H1 (cell line): Measurements from ENCODE around the gene GOLGA3. TPM values are rescaled to one million over a fixed set of nuclear protein-coding genes. Genes with fewer than 3 reads are reported as not detected.

Experiments
- CTCF ChIA-PET: fragments of 300-600 bp; sonication (Branson Sonifier 250); formaldehyde crosslinking; loops from one replicate; lab custom pipeline; 2021; ENCODE audit not compliant: partially characterized antibody; lab: Charles Lee
- POLR2A ChIA-PET: fragments of 300-600 bp; sonication (Branson Sonifier 250); formaldehyde crosslinking; loops from one replicate; lab custom pipeline; 2021; ENCODE audit warnings: inconsistent platforms; ENCODE audit not compliant: partially characterized antibody; lab: Charles Lee
- DNase-seq, 2 experiments: peaks; one replicate each; pipeline versions ENCODE4 v3.0.0 to v3.0.0-alpha.2; 2010 to 2022; ENCODE audit warnings: low spot score in 2 of 2, low read depth in 1 of 2, mixed read lengths in 1 of 2
- FAIRE-seq: peaks from 2 replicates; lab custom pipeline; 2011; peaks lifted over from hg19 to GRCh38; lab: Jason Lieb, UNC
- H2AFZ ChIP-seq: 2 replicates; pipeline ENCODE4 v1.8.1; 2012; ENCODE audit warnings: low read length, inconsistent platforms
- H2AK5ac ChIP-seq: 2 replicates; pipeline ENCODE4 v1.6.1; 2013; ENCODE audit warnings: low read depth, low read length
- H2BK120ac ChIP-seq: replicated peaks from 2 replicates; pipeline ENCODE3; 2013; ENCODE audit warnings: low read depth, low read length, inconsistent platforms
- H2BK12ac ChIP-seq: 2 replicates; pipeline ENCODE4 v1.6.1; 2013; ENCODE audit warnings: low read depth, low read length
- H2BK15ac ChIP-seq: 2 replicates; pipeline ENCODE4 v1.6.1; 2013; ENCODE audit warnings: low read length
- H2BK20ac ChIP-seq: 2 replicates; pipeline ENCODE4 v1.6.1; 2013; ENCODE audit warnings: low read length
- H2BK5ac ChIP-seq: 2 replicates; pipeline ENCODE4 v1.6.1; 2013; ENCODE audit warnings: low read depth, low read length
- H3K14ac ChIP-seq: 2 replicates; pipeline ENCODE4 v1.6.1; 2013; ENCODE audit warnings: inconsistent platforms; ENCODE audit not compliant: insufficient read length
- H3K18ac ChIP-seq: 2 replicates; pipeline ENCODE4 v1.6.1; 2013; ENCODE audit warnings: low read length; ENCODE audit errors: extremely low read depth
- H3K23ac ChIP-seq: 2 replicates; pipeline ENCODE4 v1.6.1; 2013; ENCODE audit warnings: inconsistent platforms; ENCODE audit not compliant: insufficient read length
- H3K23me2 ChIP-seq: 2 replicates; pipeline ENCODE4 v1.6.1; 2013; ENCODE audit warnings: low read depth, low read length
- H3K27ac ChIP-seq: 2 replicates; pipeline ENCODE4 v1.6.1; 2011; ENCODE audit warnings: low read depth, low read length, inconsistent platforms
- H3K27me3 ChIP-seq, 4 experiments: replicated peaks in 1 of 4; 1 replicate in 1 of 4; 2 replicates in 3 of 4; pipeline versions ENCODE4 v1.6.1 to v1.8.1; 2011 to 2013; ENCODE audit warnings: low read length in 3 of 4, mild to moderate bottlenecking in 3 of 4, inconsistent platforms in 2 of 4, mixed read lengths in 2 of 4, moderate library complexity in 1 of 4; ENCODE audit not compliant: control insufficient read depth in 3 of 4, insufficient read depth in 3 of 4; ENCODE audit errors: extremely low read depth in 1 of 4
- H3K36me3 ChIP-seq, 4 experiments: 2 replicates each; pipeline versions ENCODE4 v1.6.1 to v1.8.1; 2011 to 2013; ENCODE audit warnings: mild to moderate bottlenecking in 4 of 4, low read length in 3 of 4, moderate library complexity in 2 of 4, control low read depth in 1 of 4, inconsistent platforms in 1 of 4; ENCODE audit not compliant: insufficient read depth in 4 of 4, control insufficient read depth in 2 of 4
- H3K4ac ChIP-seq: replicated peaks from 2 replicates; pipeline ENCODE3; 2013; ENCODE audit warnings: low read length, low read depth, mixed read lengths, inconsistent platforms; ENCODE audit not compliant: insufficient read length
- H3K4me1 ChIP-seq, 4 experiments: replicated peaks in 1 of 4; 1 replicate in 1 of 4; 2 replicates in 3 of 4; pipeline versions ENCODE4 v1.6.1 to v1.8.1; 2011 to 2013; ENCODE audit warnings: low read length in 3 of 4, inconsistent platforms in 2 of 4, mixed read lengths in 1 of 4; ENCODE audit not compliant: insufficient read depth in 4 of 4, control insufficient read depth in 3 of 4
- H3K4me2 ChIP-seq, 2 experiments: 2 replicates each; pipeline versions ENCODE4 v1.6.1 to v1.8.1; 2011 to 2013; ENCODE audit warnings: low read depth in 2 of 2, low read length in 2 of 2, control low read depth in 1 of 2, inconsistent platforms in 1 of 2, mild to moderate bottlenecking in 1 of 2; ENCODE audit not compliant: insufficient read depth in 1 of 2
- H3K4me3 ChIP-seq, 4 experiments: fragments of 200-600, 300-600 bp in 1 of 4; sonication (generic), shearing (Covaris generic), sonication (Bioruptor Twin) in 1 of 4; 2 replicates each; pipeline versions ENCODE4 v1.5.1 to v1.8.1; 2011 to 2016; ENCODE audit warnings: low read length in 4 of 4, low read depth in 3 of 4, control low read depth in 2 of 4, inconsistent platforms in 2 of 4, mild to moderate bottlenecking in 2 of 4, mixed read lengths in 1 of 4, moderate library complexity in 1 of 4; ENCODE audit not compliant: insufficient read depth in 2 of 4; ENCODE audit errors: extremely low read depth in 1 of 4
- H3K56ac ChIP-seq: replicated peaks from 2 replicates; pipeline ENCODE3; 2013; ENCODE audit warnings: low read depth, mild to moderate bottlenecking, mixed read lengths, low read length, inconsistent platforms; ENCODE audit not compliant: insufficient read length
- H3K79me1 ChIP-seq: 2 replicates; pipeline ENCODE4 v1.6.1; 2013; ENCODE audit warnings: low read depth, low read length, control low read depth
- H3K79me2 ChIP-seq, 2 experiments: 2 replicates each; pipeline versions ENCODE4 v1.6.1 to v1.8.1; 2012 to 2013; ENCODE audit warnings: low read length in 2 of 2, mild to moderate bottlenecking in 2 of 2, inconsistent platforms in 1 of 2; ENCODE audit not compliant: insufficient read depth in 2 of 2, control insufficient read depth in 1 of 2
- H3K9ac ChIP-seq, 4 experiments: replicated peaks in 1 of 4; 1 replicate in 1 of 4; 2 replicates in 3 of 4; pipeline versions ENCODE4 v1.6.1 to v1.8.1; 2011 to 2013; ENCODE audit warnings: low read depth in 3 of 4, low read length in 3 of 4, control low read depth in 2 of 4, mild to moderate bottlenecking in 2 of 4, moderate library complexity in 2 of 4, inconsistent platforms in 1 of 4; ENCODE audit errors: extremely low read depth in 1 of 4
- H3K9me3 ChIP-seq, 2 experiments: 2 replicates each; pipeline versions ENCODE4 v1.6.1 to v1.8.1; 2012 to 2013; ENCODE audit warnings: mild to moderate bottlenecking in 2 of 2, moderate library complexity in 2 of 2, control low read depth in 1 of 2, inconsistent platforms in 1 of 2, low read depth in 1 of 2, low read length in 1 of 2, mixed read lengths in 1 of 2; ENCODE audit not compliant: insufficient read depth in 2 of 2
- H4K20me1 ChIP-seq, 2 experiments: replicated peaks in 1 of 2; 2 replicates each; pipeline versions ENCODE3 to v1.8.1; 2011 to 2013; ENCODE audit warnings: inconsistent platforms in 2 of 2, low read length in 2 of 2, mild to moderate bottlenecking in 1 of 2; ENCODE audit not compliant: insufficient read depth in 2 of 2, control insufficient read depth in 1 of 2
- H4K5ac ChIP-seq: 2 replicates; pipeline ENCODE4 v1.6.1; 2013; ENCODE audit warnings: low read length, low read depth, mixed read lengths, inconsistent platforms; ENCODE audit not compliant: insufficient read length
- H4K8ac ChIP-seq: 2 replicates; pipeline ENCODE4 v1.8.0; 2013; ENCODE audit warnings: mild to moderate bottlenecking, moderate library complexity, low read length, inconsistent platforms; ENCODE audit not compliant: insufficient read depth; ENCODE audit errors: extremely low read depth
- H4K91ac ChIP-seq: replicated peaks from 2 replicates; pipeline ENCODE3; 2013; ENCODE audit warnings: low read length, mixed read lengths, inconsistent platforms; ENCODE audit not compliant: insufficient read length
- POLR2AphosphoS5 ChIP-seq: IDR thresholded peaks from 2 replicates; pipeline ENCODE4 v1.6.1; 2011; ENCODE audit warnings: low read depth, low read length
- POU5F1 ChIP-seq: IDR thresholded peaks from 2 replicates; pipeline ENCODE4 v1.6.1; 2011; ENCODE audit warnings: low read depth, mild to moderate bottlenecking, low read length, moderate library complexity
- RFX5 ChIP-seq: IDR thresholded peaks from 2 replicates; pipeline ENCODE4 v1.6.1; 2011; ENCODE audit warnings: low read depth, low read length, improper control_type of control experiment, borderline replicate concordance
- SRF ChIP-seq: IDR thresholded peaks from 2 replicates; pipeline ENCODE4 v1.6.1; 2011; ENCODE audit warnings: mild to moderate bottlenecking, low read depth, low read length, moderate library complexity
- SUZ12 ChIP-seq: fragments of 200-600 bp; sonication (generic); IDR thresholded peaks from 2 replicates; pipeline ENCODE4 v1.6.1; 2012; ENCODE audit warnings: mild to moderate bottlenecking, inconsistent platforms, low read length, moderate library complexity, mixed read lengths
- USF2 ChIP-seq: IDR thresholded peaks from 2 replicates; pipeline ENCODE4 v1.6.1; 2011; ENCODE audit warnings: low read length, improper control_type of control experiment
- WGBS, 2 experiments: shearing (Covaris generic) in 1 of 2; methylation state at CpG; one replicate each; pipeline versions ENCODE4 v1.1.6 to v1.1.7; 2013 to 2015; ENCODE audit warnings: low lambda C conversion rate in 2 of 2, mixed read lengths in 2 of 2, inconsistent platforms in 1 of 2, low coverage in 1 of 2, missing lambda C conversion rate in 1 of 2; ENCODE audit not compliant: insufficient replicate concordance in 2 of 2, insufficient coverage in 1 of 2, insufficient read length in 1 of 2; ENCODE audit errors: extremely low coverage in 1 of 2, missing lambda C conversion rate in 1 of 2; 5-methylcytosine and 5-hydroxymethylcytosine counted together
- polyA plus RNA-seq, 7 experiments: library from polyadenylated mRNA; depleted of rRNA in 3 of 7; stranded (reverse) in 5 of 7; unstranded in 2 of 7; fragments of >200 nt in 5 of 7; fragments of 200-250 nt in 2 of 7; gene quantifications; 1 replicate in 5 of 7; 2 replicates in 1 of 7; 4 replicates in 1 of 7; pipeline versions ENCODE4 v1.2.1 to v1.2.3, GENCODE V29; 2011 to 2013; ENCODE audit warnings: missing spikeins in 2 of 7, mixed read lengths in 2 of 7
- total RNA-seq: library from RNA; stranded (reverse); fragmentation: NEBNext Ultra II Directional; extraction: Animal tissue kit (Norgen Biotek cat#: 25700); gene quantifications from 2 replicates; pipeline ENCODE4 v1.2.1, GENCODE V29; 2021
- TF ChIP-seq, protein P1 (sequence below): IDR thresholded peaks from 2 replicates; pipeline ENCODE4 v1.6.1; 2011; ENCODE audit warnings: low read depth, mild to moderate bottlenecking, low read length; ENCODE audit not compliant: insufficient read depth

GOLGA3 gene
- total and polyA plus RNA-seq, 2 of the 8 experiments (the other 6 are each of a cell fraction or from before 2014, with no cell fraction given), result 6.4 to 33.1 TPM

- Histone ChIP-seq H2BK120ac (no peak overlapping the region), H3K14ac (no peak overlapping the region), H2BK5ac (no peak overlapping the region), H3K79me2 (no peaks in the 10 kb centered on the region), H3K4ac (no peak overlapping the region), H3K4me1 (no peaks in the 10 kb centered on the region), H3K56ac (no peak overlapping the region), H4K8ac (peak overlapping the region; percentile 25; the same call in 1 of the 2 replicates), H4K91ac (no peak overlapping the region), H4K20me1 (peaks cover 6 to 14% of the 10 kb centered on the region in 2 experiments), H3K9me3 (peaks cover 0 to 3% of the 10 kb centered on the region in 2 experiments; a peak in 1 of 4 replicates), H2BK20ac (no peak overlapping the region), H3K36me3 (peaks cover 52 to 89% (median 82%) of the 10 kb centered on the region in 4 experiments), H3K79me1 (no peaks in the 10 kb centered on the region), H3K23ac (no peak overlapping the region), H3K4me3 (no peak overlapping the region), H3K4me2 (no peak overlapping the region), H3K18ac (no peak overlapping the region), H3K27ac (no peak overlapping the region), H3K9ac (no peak overlapping the region), H4K5ac (no peak overlapping the region), H2BK15ac (no peak overlapping the region), H3K23me2 (no peaks in the 10 kb centered on the region), H2BK12ac (no peak overlapping the region), H3K27me3 (no peaks in the 10 kb centered on the region), H2AK5ac (no peak overlapping the region), H2AFZ (no peak overlapping the region)
- ChIA-PET CTCF (interaction anchor here (0.6 to 1.3 kb wide), 4 partner anchors 14 to 931 kb away, joined by 3 to 4 read pairs (median 4); no protein-coding TSS in a partner anchor), POLR2A (interaction anchor here (0.8 to 1.5 kb wide), 4 partner anchors 9 to 25 kb away, joined by 3 to 5 read pairs (median 3); partner anchors contain the start of gene ANKLE2)
- DNase-seq (no peak), FAIRE-seq (no peak)
- 98% methylated on average over 13 of the region's 20 CpGs; no CpG with 5 or more reads in 1 of the 2 experiments for WGBS, 2 experiments
- TF ChIP-seq SRF, result no peak
- TF ChIP-seq RFX5, result no peak
- no peak for TF ChIP-seq USF2
- TF ChIP-seq SUZ12, result no peak
- no peak for TF ChIP-seq POU5F1
- TF ChIP-seq, protein P1, sequence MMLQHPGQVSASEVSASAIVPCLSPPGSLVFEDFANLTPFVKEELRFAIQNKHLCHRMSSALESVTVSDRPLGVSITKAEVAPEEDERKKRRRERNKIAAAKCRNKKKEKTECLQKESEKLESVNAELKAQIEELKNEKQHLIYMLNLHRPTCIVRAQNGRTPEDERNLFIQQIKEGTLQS, result no peak
- no peak for TF ChIP-seq POLR2AphosphoS5
Observed at GRCh38 chr12:132735496-132735895, 93.2 kb downstream of the GOLGA3 start.
